TTC549 (cell line): Measurements from ENCODE around the gene MGAM2.
"Not testable (repeated sequence)": the region's sequence is repeated elsewhere in the genome, so short reads cannot be mapped to it uniquely, and the experiment has no call there.

Experiments
- FAIRE-seq: peaks from 2 replicates; lab custom pipeline; 2012; peaks lifted over from hg19 to GRCh38; lab: Jason Lieb, UNC

MGAM2 gene

DNA sequence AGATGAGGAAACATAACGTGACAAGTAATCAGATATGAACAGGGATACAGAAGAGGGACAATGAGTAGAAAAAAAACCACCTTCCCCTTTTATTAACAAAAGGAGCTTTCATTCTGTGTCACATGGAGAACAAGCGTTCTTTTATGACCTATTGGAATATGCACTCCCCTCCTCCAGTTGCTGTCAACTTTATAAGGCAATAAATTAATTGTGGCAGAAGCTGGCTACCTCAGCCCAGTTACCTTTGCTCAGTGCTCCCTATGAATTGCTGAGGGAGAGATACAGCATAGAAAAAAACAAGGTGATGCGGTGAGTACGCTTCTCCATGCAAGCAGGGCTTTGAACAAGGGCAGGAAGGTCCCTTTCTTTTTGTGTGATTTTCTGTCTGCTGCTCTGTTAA, at the start of gene MGAM2:
MGAM2 (plus strand) TSS at position 220 of the 400 bp plus-strand sequence. CDS start 5,156 bp downstream, outside the sequence.
- FAIRE-seq = no peak

DNA sequence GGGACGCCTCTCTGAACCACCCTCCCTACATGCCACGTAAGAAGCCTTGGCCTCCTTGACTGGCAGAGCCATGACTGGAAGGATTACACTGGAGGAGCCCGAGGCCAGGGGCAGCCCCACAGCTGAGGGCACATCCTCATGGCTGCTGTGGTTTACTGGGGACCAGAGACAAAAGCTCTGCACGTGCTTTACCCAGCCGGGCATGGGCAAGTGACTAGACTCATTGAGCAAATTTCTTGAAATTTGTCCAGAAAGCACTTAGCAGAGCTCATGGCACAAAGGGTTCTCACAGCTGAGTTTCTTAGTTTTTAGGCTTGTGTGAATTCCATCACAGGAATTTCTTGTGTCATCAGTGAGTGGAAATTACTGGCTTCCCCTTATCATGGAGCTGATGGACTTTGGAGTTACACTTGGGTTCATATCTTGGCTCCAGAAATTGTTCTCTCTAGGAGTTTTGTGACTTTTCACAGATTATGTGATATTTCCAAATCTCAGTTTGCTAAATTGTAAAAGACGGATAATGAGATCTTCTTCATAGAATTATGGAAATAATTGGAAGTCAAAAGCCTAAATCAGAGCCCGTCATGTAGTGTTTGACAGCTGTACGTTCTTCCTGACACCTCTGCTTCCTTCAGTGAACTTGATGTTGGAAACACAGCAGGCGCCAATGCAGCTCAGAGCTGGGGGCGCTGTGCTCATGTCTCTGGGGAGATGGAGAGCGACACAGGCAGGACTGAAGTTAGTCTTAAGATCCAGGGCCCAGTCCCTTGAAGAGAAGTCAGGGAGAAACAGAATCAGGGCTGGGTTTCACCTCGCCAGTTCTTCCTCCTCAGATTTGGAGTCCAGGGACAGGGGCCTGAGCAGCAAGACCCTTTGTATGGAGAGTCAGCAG, 47.7 kb upstream of the MGAM2 start:
- no peak for FAIRE-seq

DNA sequence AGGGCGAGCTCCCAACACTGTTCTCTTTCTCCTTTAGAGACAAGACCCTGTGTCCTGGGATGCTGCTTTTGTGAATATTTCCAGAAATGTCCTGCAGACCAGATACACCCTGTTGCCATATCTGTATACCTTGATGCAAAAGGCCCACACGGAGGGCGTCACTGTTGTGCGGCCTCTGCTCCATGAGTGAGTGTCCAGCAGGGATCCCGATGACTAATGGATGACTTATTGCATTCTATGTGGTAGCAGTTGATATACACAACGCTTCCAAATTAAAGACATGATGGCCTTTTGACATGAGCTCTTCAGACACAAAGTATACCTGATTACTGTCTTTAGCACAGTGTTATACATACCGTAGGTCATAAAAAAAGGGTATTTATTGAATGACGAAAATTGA, 45.0 kb upstream of the MGAM2 start:
- FAIRE-seq = no peak

DNA sequence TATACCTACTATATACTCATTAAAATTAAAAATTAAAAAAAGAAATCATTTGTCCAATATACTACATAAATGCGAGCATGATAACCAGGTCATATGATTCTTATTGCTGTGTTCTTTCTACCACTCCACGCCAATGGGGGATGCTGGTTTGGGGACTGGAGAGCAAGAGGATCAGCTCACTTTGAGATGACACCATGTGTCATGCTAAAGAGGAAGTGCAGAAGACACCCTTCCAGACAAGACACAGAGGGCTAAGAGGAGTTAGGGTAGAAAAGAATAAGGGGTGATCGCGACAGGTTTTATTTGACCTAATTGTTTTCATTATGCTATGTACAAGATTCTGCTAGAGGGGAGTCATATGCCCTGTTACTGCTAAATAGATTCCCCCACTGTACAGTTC, 33.8 kb upstream of the MGAM2 start:
- no peak for FAIRE-seq

DNA sequence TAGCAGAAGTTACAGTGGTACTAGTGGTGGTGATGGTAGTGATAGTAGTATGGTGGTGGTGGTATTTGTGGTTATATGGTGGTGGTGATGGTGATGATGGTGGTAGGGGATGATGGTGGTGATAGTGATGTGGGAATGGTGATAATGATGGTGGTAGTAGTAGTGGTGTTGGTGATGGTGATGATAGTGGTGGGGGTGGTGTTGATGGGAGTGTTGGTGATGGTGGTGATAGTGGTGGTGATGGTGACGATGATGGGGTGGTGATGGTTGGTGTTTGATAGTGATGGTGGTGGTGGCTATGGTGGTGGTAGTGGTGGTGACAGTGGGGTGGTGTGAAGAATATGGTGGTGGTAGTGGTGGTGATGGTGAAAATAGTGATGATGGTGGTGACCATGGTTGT, 27.9 kb upstream of the MGAM2 start:
- no peak for FAIRE-seq

DNA sequence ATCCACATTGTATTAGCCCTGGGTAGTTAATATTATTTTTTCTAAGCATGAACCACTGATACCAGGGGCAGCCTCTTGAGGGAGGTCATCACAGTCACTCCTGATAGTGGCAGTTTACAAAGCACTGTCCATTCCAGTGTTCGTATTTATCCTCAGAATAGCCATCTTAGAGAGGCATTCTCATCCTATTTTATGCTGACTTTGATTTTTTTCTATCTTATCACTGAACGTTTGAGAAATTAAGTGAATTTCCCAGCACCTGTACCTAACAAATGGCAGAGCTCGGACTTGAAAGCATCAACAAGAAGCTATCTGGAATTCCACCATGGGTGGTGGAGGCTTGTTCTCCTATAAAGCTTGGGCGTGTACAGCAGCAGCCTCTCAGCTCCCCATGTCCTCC, 26.1 kb upstream of the MGAM2 start:
- FAIRE-seq = no peak

DNA sequence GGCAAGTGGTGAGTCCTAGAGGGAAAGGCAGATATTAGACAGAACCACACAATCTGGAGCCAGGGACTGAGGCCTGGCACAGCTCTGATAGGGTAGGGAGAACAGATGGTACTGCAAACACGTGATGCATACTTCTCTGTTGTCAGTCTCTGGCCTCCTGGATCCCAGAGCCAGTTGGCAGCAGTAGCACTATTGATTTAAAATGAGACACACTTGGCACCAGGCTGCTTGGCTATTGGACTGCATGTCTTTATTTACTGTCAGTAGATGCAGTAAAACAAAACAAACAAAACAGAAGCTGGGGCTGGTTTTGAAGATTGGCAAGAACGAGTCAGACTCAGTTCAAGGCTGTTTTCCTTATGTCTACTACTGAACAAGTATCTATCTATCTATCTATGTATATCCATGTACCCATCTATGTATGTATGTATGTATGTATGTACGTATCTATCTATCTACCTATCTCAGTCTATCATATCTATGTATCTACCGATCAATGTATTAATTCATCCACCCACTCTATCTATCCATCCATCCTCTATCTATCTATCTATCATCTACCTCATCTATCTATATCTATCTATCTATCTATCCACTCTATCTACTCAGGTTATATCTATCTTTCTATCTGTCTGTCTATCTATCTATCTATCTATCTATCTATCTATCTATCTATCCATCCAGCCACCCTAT, 23.4 kb upstream of the MGAM2 start:
- no peak for FAIRE-seq

DNA sequence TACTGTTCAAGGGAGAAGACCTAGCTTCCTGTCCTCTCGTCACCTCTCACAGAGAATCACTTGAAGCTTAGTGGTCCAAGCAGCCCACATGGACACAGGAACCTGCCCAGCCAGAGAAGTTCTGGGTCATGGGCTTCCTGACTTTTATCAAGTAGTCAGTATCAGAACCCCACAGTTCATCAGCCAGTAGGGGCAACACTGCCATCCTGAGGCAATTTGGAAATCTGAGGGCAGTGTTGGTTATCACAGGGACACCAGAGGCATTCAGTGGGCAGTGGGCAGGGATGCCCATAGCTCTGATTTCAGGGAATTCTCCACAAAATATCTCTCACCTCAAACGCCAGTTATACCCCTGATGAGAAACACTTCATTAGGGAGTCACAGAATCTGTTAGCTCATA, 22.5 kb upstream of the MGAM2 start:
- no peak for FAIRE-seq

DNA sequence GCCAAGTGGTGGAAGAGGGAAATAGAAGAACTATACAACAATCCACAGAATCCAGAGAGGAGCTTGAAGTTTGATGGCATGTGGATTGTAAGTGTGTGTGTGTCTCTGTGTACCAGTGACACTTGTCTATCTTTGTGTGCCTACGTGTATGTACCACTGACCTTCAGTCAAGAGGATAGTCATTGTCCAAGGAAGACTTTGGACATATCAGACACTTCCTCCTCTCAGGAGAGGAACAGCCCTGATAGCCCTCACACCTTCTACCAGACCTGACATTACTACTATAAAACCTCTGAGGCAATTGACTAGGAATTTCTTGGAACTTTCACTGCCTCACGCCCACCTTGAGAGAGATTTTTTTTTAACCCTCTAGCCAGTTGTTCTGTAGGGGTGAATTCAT, 19.6 kb upstream of the MGAM2 start:
- FAIRE-seq = no peak

DNA sequence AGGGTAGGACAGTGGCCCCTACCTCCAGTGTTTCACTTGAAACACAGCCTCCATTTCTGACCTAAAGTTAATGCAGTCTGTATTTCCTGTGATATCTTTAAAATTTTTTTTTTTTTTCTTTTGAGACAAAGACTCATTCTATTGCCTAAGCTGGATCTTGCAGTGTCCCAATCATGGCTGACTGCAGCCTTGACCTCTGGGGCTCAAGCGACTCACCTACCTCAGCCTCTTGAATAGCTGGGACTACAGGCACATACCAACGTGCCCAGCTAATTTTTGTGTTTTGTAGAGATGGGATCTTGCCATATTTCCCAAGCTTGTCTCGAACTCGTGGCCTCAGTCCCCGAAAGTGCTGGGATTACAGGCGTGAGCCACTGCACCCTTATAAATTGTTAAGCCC, 16.7 kb upstream of the MGAM2 start:
- FAIRE-seq = no peak

DNA sequence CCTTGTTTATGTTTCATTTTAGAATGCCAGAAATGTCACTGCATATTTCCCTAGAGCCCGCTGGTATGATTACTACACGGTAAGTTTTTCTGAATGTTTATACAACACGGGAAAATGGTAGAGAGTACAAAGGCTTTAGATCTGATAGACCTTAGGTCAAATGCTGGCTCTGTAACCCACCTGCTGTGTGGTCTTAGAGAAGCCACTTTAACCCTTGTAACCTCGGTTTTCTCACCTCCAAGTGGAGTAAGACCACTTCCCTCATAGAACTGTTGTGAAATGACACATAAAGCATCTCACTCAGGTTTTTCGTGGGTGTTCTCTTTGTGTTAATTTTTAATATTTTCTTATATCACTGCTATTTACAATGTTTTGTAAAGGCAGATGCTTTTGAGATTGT, 13.9 kb upstream of the MGAM2 start:
- no peak for FAIRE-seq

DNA sequence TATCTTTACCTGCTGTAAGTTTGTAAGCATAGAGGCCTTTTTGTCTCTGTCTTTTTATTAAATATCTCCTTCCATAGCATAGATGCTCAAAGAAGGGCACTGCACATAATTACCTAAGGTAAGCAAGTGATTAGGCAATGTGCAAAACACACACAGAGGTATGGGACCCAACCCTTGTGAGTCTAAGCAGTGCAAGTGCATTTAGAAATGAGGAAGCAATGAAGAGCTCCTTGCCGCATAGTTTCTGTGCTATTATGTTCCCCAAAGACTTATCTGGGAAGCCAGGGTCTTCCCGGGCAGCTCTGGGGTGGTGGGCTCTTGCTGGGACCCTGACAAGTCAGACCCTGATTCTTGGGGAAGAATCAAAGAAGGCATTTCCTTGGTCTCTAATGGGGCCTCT, 13.5 kb upstream of the MGAM2 start:
- FAIRE-seq = no peak

DNA sequence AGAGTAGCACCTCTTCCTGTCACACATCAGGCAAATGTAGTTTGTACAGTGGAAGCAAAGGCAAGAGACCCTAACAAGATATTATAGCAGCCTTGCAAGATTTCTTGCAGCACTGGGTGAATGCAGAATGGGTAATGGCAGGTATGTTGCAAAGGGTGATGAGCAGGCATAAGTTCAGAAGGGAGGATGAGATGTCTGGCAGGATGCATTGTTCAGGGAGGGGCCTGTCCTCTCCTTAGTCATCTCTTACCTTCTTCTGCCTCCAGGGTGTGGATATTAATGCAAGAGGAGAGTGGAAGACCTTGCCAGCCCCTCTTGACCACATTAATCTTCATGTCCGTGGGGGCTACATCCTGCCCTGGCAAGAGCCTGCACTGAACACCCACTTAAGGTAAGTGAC, 12.2 kb upstream of the MGAM2 start:
- not testable (repeated sequence) for FAIRE-seq

DNA sequence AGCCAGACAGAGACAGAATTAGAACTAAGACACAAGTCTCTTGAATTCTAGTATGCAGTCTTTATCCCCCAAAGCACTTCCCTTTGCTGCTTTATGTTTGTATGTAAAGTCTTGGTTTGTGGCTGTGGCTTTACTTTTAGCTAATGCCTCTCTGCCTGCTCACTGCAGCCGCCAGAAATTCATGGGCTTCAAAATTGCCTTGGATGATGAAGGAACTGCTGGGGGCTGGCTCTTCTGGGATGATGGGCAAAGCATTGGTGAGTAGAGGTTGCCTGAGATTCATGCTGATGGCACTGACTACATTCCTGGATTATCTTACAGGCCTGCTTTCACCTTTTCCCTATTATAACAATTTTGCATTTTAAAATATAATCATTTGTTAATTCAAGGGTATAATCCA, 10.9 kb upstream of the MGAM2 start:
- no peak for FAIRE-seq

DNA sequence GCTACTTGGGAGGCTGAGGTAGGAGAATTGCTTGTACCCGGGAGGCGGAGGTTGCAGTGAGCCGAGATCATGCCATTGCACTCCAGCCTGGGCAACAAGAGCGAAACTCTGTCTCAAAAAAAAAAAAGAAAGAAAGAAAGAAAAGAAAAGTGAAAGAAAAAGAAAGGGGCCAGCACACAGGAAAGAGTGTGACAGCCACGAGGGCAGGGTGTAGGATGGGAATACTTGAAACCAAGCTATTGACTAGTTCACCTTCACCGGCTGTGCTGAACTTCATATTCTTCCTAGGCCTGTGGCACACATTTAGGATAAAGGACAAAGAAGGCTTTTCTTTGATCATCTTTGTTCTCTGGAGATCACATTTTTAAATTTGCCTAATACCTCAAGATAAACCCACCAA, 9.7 kb upstream of the MGAM2 start:
- not testable (repeated sequence) for FAIRE-seq

DNA sequence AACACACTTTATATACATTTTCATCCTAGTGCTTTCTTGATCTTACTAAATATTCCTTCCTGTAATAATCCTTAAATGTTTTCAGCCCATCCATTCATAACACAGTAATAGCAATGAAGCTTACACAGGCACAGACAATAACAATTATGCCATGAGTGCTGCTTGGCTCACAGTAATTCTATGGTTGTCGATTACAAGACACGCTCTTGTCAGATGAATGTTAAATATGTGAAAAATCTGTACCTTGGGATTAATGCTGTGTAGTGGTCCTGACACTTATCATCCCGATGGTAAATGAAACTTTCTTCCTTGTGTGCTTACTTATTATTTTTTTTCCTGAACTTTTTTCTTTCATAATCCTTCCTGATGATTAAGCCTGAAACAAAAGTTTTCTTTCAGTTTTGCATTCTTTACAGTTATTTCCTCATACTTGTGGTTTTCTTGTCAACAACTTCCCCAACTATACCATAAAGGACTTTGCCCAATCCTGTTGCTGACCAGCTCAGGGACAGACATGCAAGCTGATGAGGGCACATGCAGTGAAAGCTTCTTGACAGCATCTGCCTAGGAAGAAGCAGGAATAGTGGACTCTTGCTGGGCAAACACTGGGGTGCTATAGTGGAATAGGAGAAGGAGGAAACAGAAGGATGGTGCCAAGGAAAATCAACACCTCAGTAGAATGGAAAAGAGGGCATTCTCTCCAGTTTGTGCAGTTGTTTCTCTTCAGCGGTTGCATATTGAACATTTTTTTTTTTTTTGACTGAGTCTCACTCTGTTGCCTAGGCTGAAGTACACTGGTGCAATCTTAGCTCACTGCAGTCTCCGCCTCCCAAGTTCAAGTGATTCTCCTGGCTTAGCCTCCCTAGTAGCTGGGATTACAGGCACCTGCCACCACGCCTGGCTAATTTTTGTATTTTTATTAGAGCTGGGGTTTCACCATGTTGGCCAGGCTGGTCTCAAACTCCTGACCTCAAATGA, 6.7 kb upstream of the MGAM2 start:
- no peak for FAIRE-seq

DNA sequence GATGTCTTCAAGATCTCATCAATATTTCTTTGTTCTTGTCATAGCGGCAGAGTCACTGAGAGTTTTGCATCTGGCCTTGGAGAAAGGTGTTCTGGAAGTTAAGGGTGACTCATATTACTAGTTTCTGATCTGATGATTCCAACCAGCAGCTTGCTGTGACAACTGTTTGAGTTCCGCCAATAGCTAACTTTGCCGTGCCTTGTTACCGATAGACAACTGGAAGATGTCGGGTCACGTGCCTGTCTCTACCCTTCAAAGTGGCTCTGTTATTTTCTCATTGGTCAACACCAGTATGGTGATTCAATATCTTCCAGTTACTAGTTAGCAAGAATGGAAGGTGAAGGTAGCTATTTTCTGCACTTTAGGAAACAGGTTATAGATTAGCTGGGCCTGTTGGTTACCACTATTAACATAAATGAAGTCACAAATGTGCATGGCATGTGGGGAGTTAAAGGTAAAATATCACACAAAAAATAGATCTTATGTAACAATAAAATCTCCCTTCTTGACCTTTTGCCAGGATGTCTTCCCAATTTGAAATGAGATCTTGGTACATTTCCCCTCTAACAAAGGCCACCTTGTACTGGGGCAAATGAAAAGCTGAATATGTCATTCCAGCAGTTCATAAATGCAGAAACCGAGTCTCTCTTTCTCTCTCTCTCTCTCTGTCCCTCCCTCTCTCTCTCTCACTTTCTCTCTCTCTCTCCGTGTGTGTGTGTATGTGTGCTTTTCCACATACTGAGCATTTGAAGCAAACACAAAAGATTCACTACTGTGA, 2.6 kb upstream of the MGAM2 start:
- no peak for FAIRE-seq

DNA sequence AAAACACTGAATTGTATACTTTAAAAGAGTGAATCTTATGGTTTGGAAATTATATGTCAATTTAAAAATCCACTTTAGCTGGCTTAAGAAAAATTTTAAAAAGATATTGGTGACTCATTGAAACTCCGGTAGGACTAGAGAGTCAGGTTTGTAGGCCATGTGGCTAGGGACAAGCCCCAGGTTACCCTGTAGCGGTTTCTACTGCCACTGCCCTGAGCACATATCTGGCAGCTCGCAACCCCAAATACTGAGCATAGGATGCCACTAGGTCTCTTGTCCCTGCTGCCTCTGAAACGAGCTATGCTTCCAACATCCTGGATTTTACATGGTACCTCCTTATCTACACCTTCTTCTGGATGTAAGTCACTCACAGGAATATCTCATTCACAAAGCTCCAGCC, 1.4 kb upstream of the MGAM2 start:
- no peak for FAIRE-seq

DNA sequence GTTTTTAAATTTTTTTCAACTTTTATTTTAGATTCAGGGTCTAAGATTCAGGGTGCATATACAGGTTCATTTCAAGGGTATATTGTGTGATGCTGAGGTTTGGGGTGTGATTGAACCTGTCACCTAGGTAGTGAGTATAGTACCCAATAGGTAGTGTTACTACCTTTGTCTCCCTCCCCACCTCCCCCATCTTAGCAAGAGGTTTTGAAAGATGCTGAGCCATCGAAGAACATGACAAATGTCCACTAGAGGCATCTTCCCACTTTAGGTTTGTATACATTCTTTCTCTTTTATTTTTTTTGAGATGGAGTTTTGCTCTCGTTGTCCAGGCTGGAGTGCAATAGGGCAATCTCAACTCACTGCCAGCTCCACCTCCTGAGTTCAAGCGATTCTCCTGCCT, 880 bp upstream of the MGAM2 start:
- no peak for FAIRE-seq

DNA sequence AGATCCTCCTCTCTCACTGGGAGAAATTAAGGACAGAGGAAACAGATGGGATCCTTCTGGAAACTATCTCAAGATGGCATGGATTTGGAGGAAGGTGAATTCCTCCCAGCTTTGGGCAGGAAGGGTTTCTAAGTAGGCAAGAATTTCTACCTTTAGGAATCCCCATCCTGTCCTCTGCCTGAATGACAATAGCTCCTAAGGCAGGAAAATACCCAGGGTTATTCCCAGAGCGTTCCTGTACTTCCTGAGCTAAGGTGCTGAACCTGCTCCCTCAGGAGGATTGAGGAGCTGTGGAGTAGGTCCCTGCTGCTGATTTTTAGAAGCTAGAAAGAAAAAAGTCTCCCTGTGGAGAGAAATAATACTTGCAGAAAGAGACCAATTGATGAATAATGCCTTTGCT, 568 bp downstream of the MGAM2 start:
- no peak for FAIRE-seq

DNA sequence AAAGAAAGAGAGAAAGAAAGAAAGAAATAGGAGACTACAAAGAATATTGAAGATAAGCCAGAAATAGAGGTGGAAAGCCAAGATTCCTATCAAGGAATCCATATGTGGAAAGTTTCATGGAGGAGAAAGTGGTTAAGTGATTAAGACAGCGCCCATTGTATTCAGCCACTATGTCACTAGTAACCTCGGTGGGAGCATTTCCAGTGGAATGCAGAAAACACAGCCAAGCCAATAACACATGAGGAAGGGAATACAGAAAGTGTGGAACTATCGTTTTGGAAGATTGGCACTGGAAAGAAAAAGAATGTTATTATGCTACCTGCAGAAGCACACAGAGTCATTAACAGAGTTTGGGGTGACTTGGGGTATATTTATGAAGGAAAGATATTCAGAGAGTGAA, 2.7 kb downstream of the MGAM2 start:
- no peak for FAIRE-seq

DNA sequence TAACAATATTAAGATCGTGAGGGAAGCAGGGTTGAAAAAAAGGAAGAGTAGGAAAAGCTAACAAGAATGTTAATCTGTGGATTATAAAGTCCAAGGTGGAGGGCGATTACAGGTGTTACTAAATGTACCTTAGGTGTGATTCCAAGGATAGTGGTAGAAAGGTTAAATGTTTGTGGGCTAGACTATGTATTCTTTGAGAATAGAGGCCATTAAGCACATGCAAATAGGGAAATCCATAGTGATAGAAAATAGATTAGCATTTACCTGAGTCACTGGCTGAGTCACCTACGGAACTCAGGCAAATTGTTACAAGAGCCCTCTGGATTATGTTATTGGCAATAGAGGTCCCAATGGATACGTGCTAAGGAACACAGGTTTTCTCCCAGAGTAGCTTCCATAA, 9.0 kb downstream of the MGAM2 start:
- FAIRE-seq = no peak
